Brain pericyte (primary cell): ENCODE measurements around the gene TNIK.
"Not testable (repeated sequence)": the region's sequence is repeated elsewhere in the genome, so short reads cannot be mapped to it uniquely, and the experiment has no call there.

ENCODE experiments used
- DNase-seq: peaks from one replicate; pipeline ENCODE4 v3.0.0-alpha.2; 2012; ENCODE audit warnings: low read depth, low spot score

The TNIK gene

DNA sequence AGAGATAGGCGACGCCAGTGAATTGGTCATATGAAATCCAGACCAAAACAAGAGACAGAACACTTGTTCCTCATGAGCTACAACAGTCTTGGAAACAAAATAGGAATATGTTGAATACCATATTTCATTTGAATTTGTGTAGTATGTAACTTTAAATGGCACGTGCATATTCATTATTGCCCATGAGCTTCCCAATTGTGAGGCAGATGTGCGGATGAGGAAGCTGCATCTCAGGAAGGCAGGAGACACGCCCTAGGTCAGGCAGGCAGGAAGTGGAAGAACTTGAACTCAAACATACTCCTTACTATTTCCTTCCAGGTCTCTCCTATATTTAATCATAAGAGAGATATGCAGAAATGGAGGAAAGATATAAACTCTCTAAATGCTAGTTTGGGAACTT is 326.9 kb downstream of the TNIK start:
- DNase-seq: no peak

GRCh38 chr3:171132873-171133272 is 327.3 kb downstream of the TNIK start:
- no peak for DNase-seq

GRCh38 chr3:171129827-171130226 is 330.4 kb downstream of the TNIK start:
- no peak for DNase-seq

GRCh38 chr3:171127611-171128010 is 332.6 kb downstream of the TNIK start:
- no peak for DNase-seq

DNA sequence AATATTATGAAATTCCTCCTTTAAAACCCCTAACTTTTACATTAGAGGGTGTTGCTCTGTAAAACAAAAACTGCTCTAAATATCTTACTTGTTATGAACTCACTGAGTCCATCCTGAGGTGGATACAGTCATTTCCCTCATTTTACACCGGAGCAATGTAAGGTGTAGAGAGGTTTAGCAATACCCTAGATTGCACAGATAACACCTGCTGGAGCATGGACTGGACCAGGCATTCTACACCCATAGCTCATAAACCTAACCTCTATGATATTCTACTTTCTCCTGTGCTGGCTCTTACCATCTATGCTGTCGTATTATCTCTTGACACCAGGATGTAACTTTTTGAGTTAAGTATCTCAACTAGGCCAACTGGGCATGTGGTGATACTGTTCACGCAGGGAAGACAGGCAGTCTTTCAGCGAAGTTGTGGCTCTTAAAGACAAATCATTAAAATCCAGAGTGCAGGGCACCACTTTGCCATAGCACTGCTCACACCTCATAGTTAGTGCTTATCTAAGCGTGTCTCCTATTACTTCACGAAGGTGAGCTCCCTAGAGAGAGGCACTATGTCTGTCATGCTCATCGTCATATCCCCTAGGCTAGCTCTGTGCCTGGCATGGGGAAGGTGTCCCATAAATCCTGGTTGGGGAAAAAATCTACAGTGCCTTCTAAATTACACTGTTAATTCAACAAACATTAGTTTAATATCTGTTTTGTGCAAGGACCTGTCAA is 333.6 kb downstream of the TNIK start:
- DNase-seq: no peak

GRCh38 chr3:171125010-171125409 is 335.2 kb downstream of the TNIK start:
- DNase-seq: no peak

GRCh38 chr3:171123915-171124314 is 336.3 kb downstream of the TNIK start:
- DNase-seq: no peak

- no peak for DNase-seq
Measured at GRCh38 chr3:171122861-171123260, 337.3 kb downstream of the TNIK start.

- no peak for DNase-seq
Measured at GRCh38 chr3:171122240-171122639, 338.0 kb downstream of the TNIK start.

GRCh38 chr3:171121801-171122200 is 338.4 kb downstream of the TNIK start:
- DNase-seq: no peak

- DNase-seq: not testable (repeated sequence)
Measured at GRCh38 chr3:171119402-171119801, 340.8 kb downstream of the TNIK start.

DNA sequence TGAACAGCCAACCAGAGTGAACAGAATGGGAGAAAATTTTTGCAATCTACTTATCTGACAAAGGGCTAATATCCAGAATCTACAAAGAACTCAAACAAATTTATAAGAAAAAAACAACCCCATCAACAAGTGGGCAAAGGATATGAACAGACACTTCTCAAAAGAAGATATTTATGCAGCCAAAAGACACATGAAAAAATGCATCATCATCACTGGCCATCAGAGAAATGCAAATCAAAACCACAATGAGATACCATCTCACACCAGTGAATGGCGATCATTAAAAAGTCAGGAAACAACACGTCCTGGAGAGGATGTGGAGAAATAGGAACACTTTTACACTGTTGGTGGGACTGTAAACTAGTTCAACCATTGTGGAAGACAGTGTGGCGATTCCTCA is 341.2 kb downstream of the TNIK start:
- DNase-seq: not testable (repeated sequence)

GRCh38 chr3:171116824-171117395 is 343.3 kb downstream of the TNIK start:
- no peak for DNase-seq

- no peak for DNase-seq
Measured at GRCh38 chr3:171116365-171116764, 343.8 kb downstream of the TNIK start.

DNA sequence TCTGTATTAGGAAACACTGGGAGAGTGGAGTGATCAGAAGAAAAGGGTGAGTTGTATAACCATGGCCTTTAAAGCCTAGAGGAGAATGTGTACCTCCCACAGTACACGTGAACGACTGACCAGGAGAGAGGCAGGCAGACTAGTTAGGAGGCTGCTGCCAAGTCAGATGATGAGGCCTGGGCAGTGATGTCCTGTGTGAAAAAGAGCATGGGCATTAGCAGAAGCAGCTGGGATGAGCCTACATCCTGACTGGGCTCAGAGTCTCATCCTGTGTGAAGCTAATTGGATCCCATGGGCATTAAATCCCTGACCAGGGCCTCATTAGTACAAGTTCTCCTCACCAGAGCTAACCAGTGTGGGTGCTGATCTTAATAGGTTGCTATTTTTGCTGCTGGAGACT is 344.5 kb downstream of the TNIK start:
- DNase-seq: no peak

GRCh38 chr3:171113716-171114115 is 346.5 kb downstream of the TNIK start:
- no peak for DNase-seq

DNA sequence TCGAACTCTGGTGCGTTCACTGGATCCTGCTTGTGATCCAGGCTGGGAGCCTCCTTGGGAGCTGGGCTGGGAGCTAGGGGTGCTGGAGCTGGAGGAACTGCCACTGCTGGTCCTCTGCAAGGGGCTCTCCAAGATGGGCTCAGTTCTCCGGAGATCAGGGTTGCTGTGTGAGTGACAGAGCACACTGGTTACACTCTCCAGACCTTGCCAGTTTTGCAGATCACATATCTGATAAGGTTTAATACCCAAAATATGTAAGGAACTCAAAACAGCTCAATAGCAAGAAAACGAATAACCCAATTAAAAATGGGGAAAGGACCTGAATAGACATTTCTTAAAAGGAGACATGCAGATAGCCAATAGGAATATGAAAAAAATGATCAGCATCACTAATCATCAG is 349.5 kb downstream of the TNIK start:
- no peak for DNase-seq

GRCh38 chr3:171108066-171108465 is 352.1 kb downstream of the TNIK start:
- no peak for DNase-seq

- DNase-seq: no peak
Measured at GRCh38 chr3:171103185-171103584, 357.0 kb downstream of the TNIK start.

- no peak for DNase-seq
Measured at GRCh38 chr3:171101982-171102641, 358.1 kb downstream of the TNIK start.

- DNase-seq: no peak
Measured at GRCh38 chr3:171099911-171100310, 360.3 kb downstream of the TNIK start.

DNA sequence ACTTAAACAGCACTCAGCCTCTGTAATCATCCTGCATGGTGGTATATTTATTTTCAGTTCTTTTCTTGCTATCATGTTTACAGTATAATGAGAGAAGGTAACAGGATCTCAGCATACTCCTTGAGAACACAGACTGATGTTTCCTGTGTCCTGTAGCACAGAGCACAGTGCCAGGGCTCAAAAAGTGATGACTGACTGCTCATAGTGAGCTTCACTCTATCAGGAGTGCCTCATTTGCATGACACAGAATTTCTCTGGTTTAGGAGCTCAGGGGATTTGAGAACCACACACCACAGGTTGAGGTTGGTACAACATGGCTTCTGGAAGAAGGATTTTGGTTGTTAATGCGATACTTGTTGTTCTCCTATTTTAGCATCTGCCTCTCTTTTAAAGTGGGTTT is 365.1 kb downstream of the TNIK start:
- DNase-seq: no peak

- no peak for DNase-seq
Measured at GRCh38 chr3:171094411-171094810, 365.8 kb downstream of the TNIK start.
